Stimulated activated CD4-positive, alpha-beta T cell treated with anti-CD3 and anti-CD28 coated beads, Interleukin-4, amount 100 ng/mL, for 1 hour (primary cell): ENCODE measurements around the gene WDR54.
A peak's percentile ranks its signal among the peaks of the same experiment; 100 is the strongest.

Experiments
- DNase-seq: peaks from one replicate; pipeline ENCODE4 v3.0.0-alpha.2; 2020

Gene WDR54, protein sequence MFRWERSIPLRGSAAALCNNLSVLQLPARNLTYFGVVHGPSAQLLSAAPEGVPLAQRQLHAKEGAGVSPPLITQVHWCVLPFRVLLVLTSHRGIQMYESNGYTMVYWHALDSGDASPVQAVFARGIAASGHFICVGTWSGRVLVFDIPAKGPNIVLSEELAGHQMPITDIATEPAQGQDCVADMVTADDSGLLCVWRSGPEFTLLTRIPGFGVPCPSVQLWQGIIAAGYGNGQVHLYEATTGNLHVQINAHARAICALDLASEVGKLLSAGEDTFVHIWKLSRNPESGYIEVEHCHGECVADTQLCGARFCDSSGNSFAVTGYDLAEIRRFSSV

DNA sequence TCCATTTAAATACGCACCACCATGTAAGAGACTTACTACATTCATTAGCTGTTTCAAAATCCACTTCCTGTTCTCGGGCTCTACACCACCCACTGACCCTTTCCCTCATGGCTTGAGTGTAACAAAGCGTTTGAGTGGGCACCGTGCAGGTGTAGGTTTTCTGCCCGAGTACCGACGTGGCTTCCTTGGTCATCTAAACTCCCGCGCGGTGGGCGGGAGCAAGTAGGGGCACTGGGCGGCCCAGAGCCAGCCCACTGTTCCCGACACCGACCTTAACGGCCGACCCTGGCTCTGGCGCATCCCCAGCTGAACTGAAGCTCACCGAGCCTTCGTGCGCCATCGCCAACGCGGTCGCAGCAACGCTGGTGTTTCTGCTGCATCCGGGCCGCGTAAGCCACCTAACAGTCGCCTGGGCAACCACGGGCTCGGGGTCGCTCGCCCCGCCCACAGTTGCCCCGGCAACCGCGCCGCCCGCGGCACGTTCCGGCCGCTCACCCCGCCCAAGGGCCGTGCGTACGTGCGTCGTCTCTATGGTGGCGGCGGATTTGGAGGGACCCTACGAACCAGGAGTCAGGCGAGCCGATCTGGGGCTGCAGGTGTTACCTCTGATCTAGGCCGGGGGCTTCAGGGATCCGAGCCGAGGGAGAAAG lies at the start of gene WDR54, which contains the start of gene C2orf81:
Gene WDR54 (plus strand): TSS at position 510 of the 650 bp plus-strand sequence. CDS start 424 bp downstream, outside the sequence.
Gene C2orf81 (minus strand): TSS at position 399 of the 650 bp plus-strand sequence. CDS start 59 bp downstream, at position 340.
- DNase-seq: peak; percentile 95

- DNase-seq: no peak
Observed at GRCh38 chr2:74372674-74373073, 48.9 kb upstream of the WDR54 start.

DNA sequence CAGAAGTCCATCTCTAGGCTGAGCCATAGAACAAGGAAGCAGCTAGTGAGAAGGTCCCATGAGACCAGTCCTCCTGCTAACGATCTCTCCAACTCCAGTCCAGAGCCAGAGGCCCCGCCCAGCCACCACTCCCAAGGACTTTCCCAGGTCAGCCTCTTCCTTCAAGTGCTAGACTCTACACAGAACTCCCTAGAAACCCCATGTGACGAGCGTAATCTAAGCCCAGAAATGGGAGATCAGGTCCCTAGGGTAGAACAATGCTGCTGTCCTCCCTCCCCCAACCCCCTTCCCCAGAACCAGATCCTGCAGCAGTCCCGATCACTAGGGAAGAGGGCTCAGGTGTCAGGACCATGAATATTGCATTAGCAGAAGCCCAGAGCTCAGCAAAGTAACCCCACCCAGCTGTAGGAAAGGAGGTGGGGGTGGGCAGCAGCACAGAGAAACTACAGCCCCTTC lies 48.3 kb upstream of the WDR54 start:
- DNase-seq: no peak

DNA sequence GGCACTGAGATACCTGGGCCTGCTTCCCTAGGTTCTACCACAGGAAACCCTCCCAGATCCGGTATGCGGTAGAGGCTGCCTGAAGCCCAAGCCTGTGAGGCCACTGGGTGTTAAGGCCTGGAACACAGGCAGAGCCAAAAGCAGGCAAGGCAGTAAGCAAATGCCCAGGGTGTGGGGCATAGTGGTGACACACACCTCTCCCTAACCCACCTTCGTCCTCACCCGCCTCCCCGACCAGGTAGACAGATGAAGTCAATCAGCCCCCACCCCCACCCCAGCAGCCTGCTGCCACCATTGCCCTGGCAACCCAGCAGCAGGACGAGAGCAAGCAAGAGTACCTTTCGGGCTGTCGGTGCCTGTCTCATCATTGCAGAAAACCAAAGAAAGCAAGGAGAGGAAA lies 47.5 kb upstream of the WDR54 start:
- DNase-seq: no peak

GRCh38 chr2:74374509-74375205 lies 46.9 kb upstream of the WDR54 start:
- DNase-seq: no peak

GRCh38 chr2:74375838-74376237 lies 45.7 kb upstream of the WDR54 start:
- no peak for DNase-seq

- DNase-seq: no peak
Observed at GRCh38 chr2:74378007-74378406, 43.5 kb upstream of the WDR54 start.

DNA sequence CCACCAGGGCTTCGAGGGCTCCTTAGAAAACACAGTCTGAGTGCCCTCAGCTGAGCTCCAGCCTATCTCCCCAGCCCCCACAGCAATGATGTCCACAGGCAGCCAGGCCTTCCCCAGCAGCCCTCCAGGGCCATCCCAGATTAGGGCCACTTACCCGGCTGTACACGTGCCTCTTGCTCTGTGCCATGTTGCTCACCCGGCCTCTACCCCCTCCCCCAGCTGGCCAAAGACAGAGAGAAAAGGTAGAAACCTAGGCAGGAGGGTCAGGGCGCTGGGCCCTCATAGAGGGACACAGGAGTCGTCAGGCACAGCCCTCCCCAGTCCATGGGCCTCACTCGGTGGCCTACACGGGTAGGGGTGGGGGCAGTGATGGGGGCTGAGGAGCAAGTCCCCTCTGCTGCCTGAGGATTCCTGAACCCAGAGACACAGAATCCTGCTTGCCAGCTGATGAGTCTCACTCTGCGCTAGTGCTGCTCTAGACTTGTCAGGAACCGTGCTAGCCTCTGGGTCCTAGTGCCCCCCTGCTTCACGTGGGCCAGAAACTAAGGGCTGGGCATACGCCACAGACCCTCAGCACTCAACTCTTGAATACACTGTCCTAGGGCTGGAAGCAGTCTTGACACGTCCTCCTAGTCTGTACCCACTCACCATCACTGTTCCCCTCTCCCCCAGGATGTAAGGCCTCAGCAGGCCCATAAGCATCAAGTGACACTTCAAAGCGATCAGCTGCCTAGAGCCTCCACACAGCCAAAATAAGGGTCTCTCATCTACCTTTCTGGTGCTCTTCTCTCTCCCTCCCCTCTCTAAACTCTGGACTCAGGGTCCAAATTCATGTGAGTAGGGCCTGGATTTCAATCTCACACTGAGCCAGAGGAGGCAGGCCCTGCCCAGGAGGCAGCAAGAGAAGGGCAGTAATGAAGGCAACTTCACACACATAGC lies 41.4 kb upstream of the WDR54 start, which contains the start of gene DCTN1:
Gene DCTN1 (minus strand): TSS at position 461 of the 939 bp plus-strand sequence. CDS start 274 bp downstream, at position 187.
- peak; percentile 8 for DNase-seq

GRCh38 chr2:74381751-74382150 lies 39.8 kb upstream of the WDR54 start:
- DNase-seq: no peak

DNA sequence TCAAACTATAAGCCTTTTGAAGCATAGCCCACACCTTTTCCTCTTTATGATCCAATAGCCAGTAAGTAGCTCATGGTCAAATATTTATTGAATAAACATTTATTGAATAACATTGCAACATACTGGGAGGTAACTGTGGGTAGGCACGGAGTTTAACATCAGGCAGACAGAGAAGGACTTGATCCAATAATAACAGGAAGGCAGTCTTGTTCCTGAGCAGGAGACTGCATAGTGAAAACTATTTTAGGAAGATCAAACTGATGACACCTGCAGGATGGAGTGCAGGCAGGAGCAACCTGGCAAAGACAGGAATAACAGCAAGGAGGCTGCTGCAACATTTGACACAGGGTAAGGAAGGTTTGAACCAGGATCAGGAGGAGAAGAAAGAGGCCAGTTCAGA lies 38.3 kb upstream of the WDR54 start:
- no peak for DNase-seq

- no peak for DNase-seq
Observed at GRCh38 chr2:74384051-74384450, 37.5 kb upstream of the WDR54 start.

DNA sequence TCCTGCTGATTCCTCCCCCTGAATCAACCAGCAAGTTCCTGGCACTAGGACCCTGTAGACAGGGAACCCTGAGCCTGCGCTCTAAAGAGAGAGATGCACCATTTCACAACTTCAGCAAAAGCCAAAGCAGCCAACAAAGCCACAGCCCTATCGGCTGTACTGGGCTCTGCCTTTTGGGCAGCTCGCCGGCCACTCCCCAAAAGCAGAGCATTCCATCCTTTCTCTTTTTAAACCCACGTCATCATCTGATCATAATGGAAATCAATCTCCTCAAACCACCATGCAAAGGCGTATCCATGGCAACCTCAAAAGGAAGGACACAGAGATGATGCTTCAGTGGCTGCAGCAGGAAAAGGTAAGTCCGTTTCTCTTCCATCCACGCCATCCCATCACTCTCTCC lies 36.1 kb upstream of the WDR54 start:
- DNase-seq: no peak

- DNase-seq: no peak
Observed at GRCh38 chr2:74387346-74387745, 34.2 kb upstream of the WDR54 start.

DNA sequence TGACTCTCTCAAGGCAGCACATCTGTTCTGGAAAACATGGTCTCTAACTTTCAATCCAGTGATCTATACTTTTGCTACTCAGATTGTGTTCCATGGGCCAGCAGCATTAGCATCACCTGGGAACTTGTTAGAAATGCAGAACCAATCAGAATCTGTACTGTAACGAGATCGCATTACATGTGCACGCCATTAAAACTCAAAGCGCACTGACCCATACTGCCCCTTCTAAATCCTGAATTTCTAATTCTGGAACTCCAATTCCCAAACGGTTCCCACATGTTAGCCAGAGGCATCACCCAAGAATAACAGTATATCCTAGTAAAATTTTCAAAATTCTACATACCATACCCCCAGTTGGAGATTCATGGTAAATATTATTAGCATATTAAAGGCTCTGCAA lies 30.9 kb upstream of the WDR54 start:
- DNase-seq: no peak

- no peak for DNase-seq
Observed at GRCh38 chr2:74391209-74391579, 30.3 kb upstream of the WDR54 start.

GRCh38 chr2:74391580-74392448 lies 29.7 kb upstream of the WDR54 start:
- peak; percentile 96 for DNase-seq

- DNase-seq: no peak
Observed at GRCh38 chr2:74392449-74392743, 29.1 kb upstream of the WDR54 start.

DNA sequence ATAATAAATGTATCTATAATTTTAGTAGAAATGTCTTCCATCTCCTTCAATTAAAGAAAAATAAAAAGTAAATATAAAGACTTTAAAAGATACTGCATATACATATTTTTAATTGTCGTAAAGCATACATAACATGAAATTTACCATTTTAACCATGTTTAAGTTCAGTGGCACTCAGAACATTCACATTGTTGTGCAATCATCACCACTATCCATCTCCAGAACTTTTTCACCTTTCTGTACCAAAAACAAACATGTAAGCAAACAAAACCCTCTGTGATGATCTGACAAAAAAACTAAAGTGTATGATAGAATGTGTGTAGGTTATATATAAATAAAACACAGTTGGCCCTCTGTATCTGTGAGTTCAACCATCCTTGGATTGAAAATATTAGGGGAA lies 28.0 kb upstream of the WDR54 start:
- DNase-seq: no peak

GRCh38 chr2:74396149-74396548 lies 25.4 kb upstream of the WDR54 start:
- no peak for DNase-seq

- no peak for DNase-seq
Observed at GRCh38 chr2:74399785-74400184, 21.7 kb upstream of the WDR54 start.

GRCh38 chr2:74401891-74402290 lies 19.6 kb upstream of the WDR54 start:
- DNase-seq: no peak

DNA sequence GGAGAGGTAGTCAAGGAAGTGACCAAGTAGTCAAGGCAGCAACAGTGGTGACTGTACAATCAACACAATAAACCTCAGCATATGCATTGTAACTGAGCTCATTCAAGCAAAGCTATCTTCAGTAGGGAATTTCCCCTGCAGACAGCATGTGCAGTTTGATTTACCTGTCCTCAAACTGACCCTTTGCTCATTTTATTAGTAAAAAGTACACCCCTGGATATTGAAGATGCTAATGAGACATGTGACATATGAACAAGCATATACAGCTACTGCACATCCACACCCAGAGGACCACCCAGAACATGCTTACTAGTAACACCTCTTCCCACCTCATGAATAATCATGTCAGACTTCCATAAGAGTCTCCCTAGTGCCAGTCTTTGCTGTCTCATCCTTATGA lies 15.5 kb upstream of the WDR54 start:
- DNase-seq: no peak
